NCI-H345 treated with DMSO at 0.1 percent for 48 hours (cell line): ENCODE results near the gene HPDL.
"Not testable (repeated sequence)": the region's sequence is repeated elsewhere in the genome, so short reads cannot be mapped to it uniquely, and the experiment has no call there.

Experiments
- DNase-seq: peaks from one replicate; lab custom pipeline; 2025; ENCODE audit not compliant: unreplicated experiment; lab: John Stamatoyannopoulos, UW

The HPDL gene

DNA sequence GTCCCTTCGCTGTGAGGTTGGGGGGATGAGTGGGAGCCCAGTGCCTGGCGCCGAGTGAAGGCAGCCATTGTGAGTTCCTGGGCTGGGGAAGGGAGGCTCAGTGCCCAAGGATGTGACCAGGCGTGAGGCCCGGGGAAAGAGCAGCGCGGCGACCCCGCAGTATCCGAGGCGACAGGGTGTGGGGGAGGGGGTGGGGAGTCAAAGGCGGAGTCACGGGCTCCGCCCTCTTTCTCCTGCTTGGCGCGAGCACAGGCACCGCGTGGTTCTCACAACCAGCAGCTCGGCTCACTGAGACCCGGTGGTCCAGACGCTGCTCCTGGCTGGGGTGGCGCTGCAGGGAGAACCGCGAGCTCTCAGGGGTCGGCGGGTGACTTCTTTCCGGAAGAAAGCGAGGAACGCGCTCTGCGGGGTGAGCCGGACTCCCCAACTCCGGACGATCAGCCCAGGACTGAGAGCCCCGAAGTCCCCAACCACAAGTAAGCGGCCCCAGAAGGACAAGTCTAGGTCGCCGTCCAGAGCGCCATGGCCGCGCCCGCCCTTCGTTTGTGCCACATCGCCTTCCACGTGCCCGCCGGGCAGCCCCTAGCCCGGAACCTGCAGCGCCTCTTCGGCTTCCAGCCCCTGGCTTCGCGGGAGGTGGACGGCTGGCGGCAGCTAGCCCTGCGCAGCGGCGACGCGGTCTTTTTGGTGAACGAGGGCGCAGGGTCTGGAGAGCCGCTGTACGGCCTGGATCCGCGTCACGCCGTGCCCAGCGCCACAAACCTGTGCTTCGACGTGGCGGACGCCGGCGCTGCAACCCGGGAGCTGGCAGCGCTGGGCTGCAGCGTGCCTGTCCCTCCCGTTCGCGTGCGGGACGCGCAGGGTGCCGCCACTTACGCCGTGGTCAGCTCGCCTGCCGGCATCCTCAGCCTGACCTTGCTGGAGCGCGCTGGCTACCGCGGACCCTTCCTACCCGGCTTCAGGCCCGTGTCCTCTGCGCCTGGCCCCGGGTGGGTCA, at the start of gene HPDL:
Gene HPDL (plus strand): TSS at position 269 of the 997 bp plus-strand sequence. CDS start 254 bp downstream, at position 523.
- DNase-seq = no peak

DNA sequence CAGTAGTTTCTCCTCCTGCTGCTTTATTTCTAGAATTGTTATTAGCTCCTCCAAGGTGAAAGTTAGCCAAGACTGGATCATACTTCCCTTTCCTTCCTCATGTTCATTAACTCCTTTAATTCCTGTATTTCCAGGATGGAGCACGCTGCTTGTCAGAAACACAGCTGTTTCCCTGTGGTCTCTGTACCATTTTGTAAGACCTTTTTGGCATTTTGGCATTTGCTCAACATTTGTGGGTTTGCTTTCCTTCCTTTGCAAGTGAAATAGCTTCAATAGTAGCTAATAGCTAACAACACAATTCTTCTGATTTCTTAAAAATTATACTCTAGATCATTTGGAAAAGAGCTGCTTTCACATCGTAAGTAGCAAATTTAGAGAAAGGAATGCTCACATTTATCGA, 44.3 kb upstream of the HPDL start:
- DNase-seq = no peak

DNA sequence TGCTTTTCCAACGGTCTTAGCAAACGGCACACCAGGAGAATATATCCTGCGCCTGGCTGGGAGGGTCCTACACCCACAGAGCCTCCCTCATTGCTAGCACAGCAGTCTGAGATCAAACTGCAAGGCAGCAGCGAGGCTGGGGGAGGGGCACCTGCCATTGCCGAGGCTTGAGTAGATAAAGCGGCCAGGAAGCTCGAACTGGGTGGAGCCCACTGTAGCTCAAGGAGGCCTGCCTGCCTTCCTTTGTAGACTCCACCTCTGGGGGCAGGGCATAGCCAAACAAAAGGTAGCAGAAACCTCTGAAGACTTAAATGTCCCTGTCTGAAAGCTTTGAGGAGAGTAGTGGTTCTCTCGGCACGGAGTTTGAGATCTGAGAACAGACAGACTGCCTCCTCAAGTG, 41.8 kb upstream of the HPDL start:
- DNase-seq = not testable (repeated sequence)

DNA sequence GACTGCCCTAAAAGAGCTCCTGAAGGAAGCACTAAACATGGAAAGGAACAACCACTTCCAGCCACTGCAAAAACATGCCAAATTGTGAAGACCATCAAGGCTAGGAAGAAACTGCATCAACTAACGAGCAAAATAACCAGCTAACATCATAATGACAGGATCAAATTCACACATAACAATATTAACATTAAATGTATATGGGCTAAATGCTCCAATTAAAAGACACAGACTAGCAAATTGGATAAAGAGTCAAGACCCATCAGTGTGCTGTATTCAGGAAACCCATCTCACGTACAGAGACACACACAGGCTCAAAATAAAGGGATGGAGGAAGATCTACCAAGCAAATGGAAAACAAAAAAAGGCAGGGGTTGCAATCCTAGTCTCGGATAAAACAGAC, 40.2 kb upstream of the HPDL start:
- DNase-seq = not testable (repeated sequence)

DNA sequence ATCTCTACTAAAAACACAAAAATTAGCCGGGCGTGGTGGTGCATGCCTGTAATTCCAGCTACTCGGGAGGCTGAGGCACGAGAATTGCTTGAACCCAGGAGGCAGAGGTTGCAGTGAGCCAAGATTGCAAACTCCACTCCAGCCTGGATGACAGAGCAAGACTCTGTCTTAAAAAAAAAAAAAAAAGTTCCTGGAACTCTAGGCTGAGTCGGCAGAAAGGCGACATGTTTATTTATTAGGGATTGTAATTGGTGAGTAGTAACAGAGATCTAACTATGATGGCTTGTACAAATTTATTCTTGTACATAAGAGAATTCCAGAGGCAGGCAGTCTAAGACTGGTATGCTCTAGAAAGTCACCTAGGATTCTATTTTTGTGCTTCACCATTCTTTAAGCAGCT, 35.7 kb upstream of the HPDL start:
- DNase-seq = not testable (repeated sequence)

DNA sequence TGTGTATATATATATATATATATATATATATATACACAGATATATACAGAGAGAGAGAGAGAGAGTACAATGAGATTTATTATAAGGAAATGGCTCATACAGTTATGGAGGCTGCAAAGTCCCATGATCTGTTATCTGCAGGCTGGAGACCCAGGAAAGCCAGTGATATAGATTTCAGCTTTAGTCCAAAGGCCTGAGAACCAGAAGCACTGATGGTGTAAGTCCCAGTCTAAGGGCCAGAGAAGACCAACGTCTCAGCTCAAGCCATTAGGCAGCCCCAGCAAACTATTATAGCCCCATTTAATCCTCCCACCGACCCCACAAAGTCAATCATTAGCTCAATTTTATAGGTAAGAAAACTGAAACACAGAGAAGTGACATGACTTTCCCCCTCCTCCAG, 35.0 kb upstream of the HPDL start:
- DNase-seq = no peak

DNA sequence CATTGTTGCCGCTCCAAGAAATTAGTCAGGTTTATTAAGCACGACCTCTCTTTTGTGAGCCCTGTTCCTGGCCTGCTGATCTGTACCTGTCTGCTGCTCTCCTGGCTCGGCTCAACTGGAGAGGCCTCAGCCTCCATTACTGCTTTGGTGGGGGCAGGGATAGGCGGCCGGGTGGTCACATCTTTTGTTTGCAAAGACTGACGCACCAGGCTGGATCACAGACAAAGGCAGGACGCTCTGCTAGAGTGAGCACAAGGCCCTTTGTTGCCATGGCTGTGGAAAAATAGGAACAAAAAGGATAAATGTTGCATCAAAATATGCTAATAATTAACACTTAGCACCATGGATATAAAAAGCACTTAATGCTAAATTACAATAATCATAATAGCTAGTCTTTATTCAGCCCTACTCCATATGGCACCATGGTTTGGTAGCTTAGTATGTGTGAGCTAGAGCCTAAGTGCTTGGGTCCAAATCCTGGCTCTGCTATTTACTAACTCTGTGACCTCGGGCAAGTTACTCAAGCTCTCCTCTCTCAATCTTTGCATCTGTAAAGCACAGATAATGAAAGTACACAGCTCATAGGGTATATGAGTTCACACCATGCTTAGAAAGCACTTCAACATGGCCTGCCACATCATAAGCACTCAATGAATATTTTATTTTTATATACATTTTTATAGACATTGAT, 28.9 kb upstream of the HPDL start:
- DNase-seq = no peak

DNA sequence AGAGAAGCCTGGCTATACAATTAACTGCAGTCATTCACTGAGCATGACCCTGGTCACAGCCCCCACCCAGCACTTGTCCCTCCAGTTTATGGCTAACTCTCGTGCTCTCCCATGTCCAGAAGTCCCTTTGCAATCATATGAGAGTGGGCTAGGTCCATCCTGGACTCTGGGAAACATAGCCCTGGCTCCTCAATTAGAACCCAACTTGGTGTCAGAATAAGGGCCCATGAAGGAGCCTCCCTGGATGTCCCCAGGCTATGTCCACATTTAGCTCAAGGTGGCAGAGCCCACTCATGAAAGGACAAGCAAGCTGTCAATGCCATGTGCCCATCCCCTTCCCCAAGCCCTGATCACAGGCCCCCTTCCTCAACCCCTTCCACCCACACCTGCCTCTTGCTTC, 27.4 kb upstream of the HPDL start:
- DNase-seq = no peak

DNA sequence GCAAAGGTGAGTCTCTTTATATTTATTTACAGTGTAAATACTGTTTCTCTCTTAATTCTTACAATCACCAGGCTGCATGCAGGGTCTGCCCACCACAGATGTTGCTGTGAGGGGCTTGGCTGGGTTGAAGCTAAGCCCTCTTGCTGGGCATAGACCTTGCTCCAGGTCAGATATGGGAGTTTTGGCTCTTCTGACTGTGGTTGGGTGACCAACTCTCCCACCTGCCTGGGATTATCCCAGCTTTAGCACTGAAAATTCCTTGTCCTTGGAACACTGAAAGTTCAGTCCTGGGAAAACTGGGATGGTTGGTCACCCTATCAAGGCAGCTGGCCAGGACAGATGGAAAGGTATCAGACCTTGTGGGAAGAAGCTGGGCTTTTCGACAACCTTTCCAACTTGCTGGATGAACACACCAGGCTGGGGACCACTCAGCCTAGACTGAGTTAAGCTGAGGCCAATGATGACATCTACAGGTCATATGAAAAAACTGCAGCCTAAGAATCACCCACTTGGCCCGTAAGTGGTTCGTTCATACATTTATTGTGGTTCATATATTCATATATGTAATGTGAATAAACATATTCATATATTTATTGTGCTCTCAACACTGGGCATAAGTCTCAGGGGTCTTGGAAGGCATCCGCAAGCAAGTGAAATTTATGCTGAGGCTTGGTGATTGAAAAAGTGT, 26.6 kb upstream of the HPDL start:
- peak; percentile 72 for DNase-seq

DNA sequence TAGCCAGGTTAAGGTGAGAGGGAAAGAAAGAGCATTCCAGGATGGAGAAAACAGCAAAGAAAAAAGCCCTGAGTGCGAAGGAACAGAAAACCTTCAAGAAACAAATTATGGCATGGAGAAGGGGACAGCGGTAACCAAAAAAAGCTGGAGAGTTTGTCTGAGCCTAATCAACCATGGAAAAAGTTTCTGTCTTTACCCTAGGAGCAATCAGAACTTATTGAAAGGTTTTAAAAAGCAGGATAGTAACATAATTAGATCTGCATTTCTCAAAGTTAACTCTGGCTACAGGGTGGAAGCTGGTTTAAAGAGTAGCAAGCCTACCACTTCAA, 26.1 kb upstream of the HPDL start:
- DNase-seq = no peak

DNA sequence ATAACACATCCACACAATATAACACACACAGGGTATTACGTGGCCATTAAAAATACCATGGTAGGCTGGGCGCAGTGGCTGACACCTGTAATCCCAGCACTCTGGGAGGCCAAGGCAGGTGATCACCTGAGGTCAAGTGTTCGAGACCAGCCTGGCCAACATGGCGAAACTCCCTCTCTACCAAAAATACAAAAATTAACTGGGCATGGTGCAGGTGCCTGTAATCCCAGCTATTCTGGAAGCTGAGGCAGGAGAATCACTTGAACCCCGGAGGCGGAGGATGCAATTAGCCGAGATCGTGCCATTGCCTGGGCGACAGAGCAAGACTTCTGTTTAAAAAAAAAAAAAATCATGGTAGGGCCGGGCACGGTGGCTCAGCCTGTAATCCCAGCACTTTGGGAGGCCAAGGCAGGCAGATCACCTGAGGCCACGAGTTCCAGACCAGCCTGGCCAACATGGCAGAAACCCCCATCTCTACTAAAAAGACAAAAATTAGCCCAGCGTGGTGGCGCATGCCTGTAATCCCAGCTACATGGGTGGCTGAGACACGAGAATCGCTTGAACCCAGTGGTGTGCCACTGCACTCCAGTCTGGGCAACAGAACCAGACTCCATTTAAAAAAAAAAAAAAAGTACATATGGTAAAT, 24.1 kb upstream of the HPDL start:
- no peak for DNase-seq

DNA sequence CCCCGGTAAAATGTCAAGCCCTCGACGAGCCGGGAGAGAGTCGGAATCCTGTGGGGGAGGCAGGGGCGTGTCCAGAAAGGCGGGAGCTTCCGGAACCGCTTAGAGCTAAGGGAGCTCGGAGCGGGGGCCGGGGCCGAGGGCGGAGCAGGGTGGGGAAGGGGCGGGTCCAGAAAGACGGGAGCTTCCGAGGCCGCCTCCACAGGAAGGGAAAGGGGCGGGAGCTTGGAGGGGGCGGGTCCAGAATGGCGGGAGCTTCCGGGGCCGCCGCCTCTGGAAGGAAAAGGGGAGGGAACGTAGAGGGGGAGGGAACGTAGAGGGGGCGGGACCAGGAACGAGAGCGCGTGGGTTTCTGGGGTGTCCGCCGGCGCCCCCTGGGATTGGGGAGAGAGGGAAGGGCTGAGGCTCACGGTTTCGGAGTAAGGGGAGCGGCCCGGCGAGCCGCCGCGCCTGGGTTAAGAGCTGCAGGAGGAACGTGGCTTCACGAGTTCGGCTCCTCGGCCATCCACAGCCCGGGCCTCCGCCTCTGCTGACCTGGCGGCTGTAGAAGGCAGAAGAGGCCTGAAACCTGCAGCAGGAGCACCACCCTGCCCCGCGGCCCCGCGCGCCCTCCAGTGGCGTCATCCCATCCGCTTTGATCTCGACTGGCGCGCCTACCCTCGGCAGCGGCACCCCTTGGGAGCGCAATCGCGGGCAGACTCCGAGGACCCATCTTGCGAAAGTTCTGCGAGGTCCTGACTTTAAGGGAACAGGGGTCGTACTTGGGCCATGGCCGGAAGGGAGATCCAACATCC, 23.0 kb upstream of the HPDL start:
- DNase-seq = peak; percentile 86

DNA sequence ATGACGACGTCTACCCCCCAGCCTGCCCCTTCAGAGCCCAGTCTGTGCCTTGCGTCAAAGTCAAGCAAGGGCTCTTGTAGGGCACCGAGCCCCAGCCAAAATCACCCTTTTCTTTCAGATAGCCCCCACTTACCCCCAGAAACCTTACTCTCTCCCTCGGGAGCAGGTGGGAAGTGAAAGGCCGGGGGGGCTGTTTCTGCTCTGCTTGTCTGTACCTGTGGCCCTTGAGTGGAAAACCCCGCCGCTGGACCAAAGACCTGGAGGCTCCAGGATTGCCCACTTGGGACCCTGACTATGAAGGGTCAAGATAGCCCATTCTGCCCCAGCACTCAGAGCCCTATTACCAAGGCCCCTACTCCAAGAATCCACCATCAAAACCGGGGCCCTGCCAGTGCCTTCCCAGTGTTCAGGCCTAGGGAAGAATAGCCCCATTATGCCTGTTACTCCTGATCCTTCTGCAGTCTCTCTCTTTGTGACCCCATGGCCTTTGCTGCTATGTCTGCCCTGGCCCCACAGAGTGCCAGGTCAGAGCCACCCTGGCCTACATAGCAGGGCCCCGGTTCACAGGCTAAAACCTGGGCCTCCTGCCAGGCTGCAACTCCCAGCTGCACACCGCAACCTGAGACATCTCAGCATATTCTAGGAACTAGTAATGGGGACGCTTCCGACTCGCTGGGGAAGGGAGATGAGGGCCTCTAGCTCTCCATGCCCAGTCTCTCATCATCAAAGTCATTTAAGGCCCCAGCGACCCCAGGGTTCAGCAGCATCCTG, 22.2 kb upstream of the HPDL start:
- no peak for DNase-seq

DNA sequence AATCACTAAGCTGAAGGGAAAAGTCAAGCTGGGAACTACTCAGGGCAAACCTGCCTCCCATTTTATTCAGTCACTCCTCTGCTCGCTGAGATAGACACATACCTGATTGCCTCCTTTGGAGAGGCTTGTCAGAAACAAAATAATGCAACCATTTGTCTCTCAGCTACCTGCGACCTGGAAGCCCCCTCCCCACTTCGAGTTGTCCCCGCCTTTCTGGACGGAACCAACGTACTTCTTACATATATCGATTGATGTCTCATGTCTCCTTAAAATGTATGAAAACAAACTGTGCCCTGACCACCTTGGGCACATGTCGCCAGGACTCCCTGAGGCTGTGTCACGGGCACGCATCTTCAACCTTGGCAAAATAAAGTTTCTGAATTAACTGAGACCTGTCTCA, 21.5 kb upstream of the HPDL start:
- DNase-seq = no peak

DNA sequence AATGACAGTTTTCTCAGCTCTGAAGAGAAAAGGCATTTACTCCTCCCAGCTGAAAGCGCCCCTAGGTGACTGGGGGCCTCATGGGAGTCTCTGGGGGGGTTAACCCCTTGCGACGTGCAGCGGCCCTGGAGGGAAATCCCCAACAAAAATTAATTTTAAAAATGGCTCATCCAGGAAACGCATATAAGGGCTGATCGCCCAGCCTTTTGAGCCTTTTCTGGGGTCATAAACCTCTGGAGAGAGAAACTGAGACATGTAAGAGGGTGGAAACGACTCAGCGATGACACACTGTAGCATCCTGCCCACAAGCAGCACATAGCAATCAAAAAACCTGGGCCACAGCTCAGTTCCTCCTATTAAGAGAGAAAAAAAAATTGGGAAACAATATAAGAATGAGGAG, 20.4 kb upstream of the HPDL start:
- no peak for DNase-seq

DNA sequence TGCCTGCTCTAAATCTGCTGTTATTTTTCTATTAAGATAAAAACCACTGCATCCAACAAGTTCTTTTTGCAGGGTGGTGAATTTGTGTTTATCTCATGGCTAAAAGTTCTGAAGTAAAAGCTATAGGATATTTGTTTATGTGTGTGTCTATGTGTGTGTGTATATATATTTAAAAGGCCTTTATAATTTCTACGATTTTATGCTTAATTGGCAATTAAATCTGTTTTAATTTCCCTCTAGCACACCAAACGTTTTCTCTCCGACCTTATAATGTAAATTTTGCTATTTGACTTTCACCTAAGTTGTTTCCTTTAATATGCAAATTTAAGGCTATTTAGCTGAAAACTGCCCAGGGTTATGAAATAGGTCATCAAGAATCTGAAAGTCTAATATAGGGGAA, 19.8 kb upstream of the HPDL start:
- no peak for DNase-seq

DNA sequence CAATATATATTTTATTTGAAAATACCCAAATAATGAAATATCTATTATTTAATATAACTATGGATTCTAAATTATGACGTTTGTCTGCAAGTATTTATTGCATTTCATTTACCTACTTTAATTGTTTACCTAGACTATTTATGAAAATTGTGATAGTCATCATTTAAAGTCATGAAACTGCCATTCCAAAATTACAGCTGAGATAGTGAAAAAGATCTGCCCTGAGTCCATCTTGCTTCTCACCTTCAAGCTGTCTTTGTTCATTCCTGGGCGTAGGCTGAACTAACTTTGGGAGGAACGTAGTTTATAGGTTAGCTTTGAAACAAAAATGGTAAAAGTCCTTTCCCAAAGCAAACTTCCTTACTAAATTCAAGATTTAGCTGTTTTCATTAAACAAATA, 12.4 kb upstream of the HPDL start:
- DNase-seq = no peak

DNA sequence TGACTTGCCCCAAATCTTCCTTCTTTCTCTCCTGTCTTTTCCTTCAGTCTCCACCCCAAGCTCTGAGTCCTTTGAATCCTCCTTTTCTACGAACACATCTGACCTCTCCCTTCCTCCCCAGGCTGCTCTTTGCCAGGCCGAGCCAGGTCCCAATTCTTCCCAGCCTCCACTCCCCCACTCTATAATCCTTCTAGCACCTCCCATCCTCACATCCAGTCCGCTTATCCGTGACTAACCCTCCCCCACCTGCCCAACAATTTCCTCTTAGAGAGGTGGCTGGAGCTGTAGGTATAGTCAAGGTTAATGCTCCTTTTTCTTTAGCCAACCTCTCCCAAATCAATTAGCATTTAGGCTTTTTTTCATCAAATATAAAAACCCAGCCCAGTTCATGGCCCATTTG, 9.5 kb upstream of the HPDL start:
- no peak for DNase-seq

DNA sequence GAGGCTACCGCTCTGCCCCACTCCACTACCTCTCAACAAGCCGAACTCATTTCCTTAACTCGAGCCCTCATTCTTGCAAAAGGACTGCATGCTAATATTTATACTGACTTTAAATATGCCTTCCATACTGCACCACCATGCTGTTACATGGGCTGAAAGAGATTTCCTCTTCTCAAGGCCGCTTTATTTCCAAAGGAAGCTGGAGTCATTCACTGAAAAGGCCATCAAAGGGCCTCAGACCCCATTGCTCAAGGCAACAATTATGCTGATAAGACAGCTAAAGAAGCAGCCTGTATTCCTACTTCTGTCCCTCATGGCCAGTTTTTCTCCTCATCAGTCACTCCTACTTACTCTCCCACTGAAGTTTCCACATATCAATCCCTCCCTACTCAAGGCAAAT, 6.9 kb upstream of the HPDL start:
- DNase-seq = no peak

DNA sequence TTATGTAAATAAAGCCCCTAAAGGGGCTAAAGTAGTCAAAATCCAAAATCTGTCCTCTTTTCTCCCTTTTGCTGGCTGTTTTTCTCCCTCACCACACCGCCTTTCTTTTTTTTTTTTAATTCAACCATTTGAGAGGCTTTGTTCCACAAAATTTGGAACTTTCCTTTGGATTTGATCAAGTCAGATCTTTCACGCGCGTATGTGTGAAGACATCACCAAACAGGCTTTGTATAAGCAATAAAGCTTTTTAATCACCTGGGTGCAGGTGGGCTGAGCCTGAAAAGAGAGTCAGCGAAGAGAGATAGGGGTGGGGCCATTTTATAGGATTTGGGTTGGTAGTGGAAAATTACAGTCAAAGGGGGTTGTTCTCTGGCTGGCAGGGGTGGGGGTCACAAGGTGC, 5.3 kb upstream of the HPDL start:
- DNase-seq = no peak
